Panc1 (cell line): ENCODE data around the gene GFRA3. TPM values are rescaled to one million over a fixed set of nuclear protein-coding genes. Genes with fewer than 3 reads are reported as not detected.

Source experiments
- ATAC-seq: fragments of 200-7000 bp; cut with Tn5 transposase; 2 replicates; pipeline ENCODE4 v1.9.1; 2020; ENCODE audit warnings: mild to moderate bottlenecking, moderate library complexity
- BruUV-seq: library from RNA; stranded (reverse); fragments of 400-500 nt; replicated peaks from 2 replicates; lab custom pipeline; 2021; lab: Mats Ljungman, UMichigan
- CTCF ChIA-PET: fragments of 300-600 bp; sonication (Branson Sonifier 250); formaldehyde crosslinking; loops from one replicate; lab custom pipeline; 2022; ENCODE audit warnings: antibody characterized with exemption; lab: Charles Lee
- POLR2A ChIA-PET: fragments of 300-600 bp; sonication (Branson Sonifier 250); formaldehyde crosslinking; loops from one replicate; lab custom pipeline; 2022; ENCODE audit warnings: antibody characterized with exemption; lab: Charles Lee
- DNase-seq: peaks from one replicate; pipeline ENCODE4 v3.0.0-alpha.2; 2010; ENCODE audit warnings: low read depth, low spot score
- H3K27ac ChIP-seq: 2 replicates; pipeline ENCODE4 v1.5.1; 2011; ENCODE audit warnings: mild to moderate bottlenecking, low read length, inconsistent platforms
- H3K27me3 ChIP-seq: fragments of 200-500 bp; sonication (Bioruptor generic); 2 replicates; pipeline ENCODE4 v1.6.0; 2014; ENCODE audit warnings: low read length, inconsistent platforms; ENCODE audit not compliant: control insufficient read depth, insufficient read depth
- H3K36me3 ChIP-seq: fragments of 200-500 bp; sonication (Bioruptor generic); 2 replicates; pipeline ENCODE4 v1.5.1; 2014; ENCODE audit warnings: inconsistent platforms, mild to moderate bottlenecking, low read length, moderate library complexity; ENCODE audit not compliant: control insufficient read depth, insufficient read depth
- H3K4me1 ChIP-seq: 2 replicates; pipeline ENCODE4 v1.5.1; 2011; ENCODE audit warnings: inconsistent platforms, mild to moderate bottlenecking, low read length, moderate library complexity; ENCODE audit not compliant: control insufficient read depth, insufficient read depth
- H3K4me3 ChIP-seq, 2 experiments: 2 replicates each; pipeline ENCODE4 v1.5.1; 2011 to 2012; ENCODE audit warnings: low read depth in 2 of 2, low read length in 2 of 2, mild to moderate bottlenecking in 2 of 2, inconsistent platforms in 1 of 2, moderate library complexity in 1 of 2
- H3K9me3 ChIP-seq: fragments of 200-500 bp; sonication (Bioruptor generic); 2 replicates; pipeline ENCODE4 v1.5.1; 2014; ENCODE audit warnings: low read depth, mild to moderate bottlenecking, inconsistent platforms, low read length, moderate library complexity; ENCODE audit not compliant: control insufficient read depth, insufficient read depth
- CTCF ChIP-seq: fragments of 450-650 bp; IDR thresholded peaks from 2 replicates; pipeline ENCODE4 v1.5.1; 2017; ENCODE audit warnings: mild to moderate bottlenecking
- POLR2AphosphoS5 ChIP-seq: IDR thresholded peaks from 2 replicates; pipeline ENCODE4 v1.6.1; 2012; ENCODE audit warnings: mild to moderate bottlenecking, low read depth, low read length, moderate library complexity
- REST ChIP-seq, 2 experiments: IDR thresholded peaks; 2 replicates each; pipeline ENCODE4 v1.6.1; 2011 to 2012; ENCODE audit warnings: low read depth in 2 of 2, control low read depth in 1 of 2, low read length in 1 of 2, mild to moderate bottlenecking in 1 of 2, moderate library complexity in 1 of 2; ENCODE audit not compliant: insufficient read depth in 1 of 2
- SIN3A ChIP-seq: IDR thresholded peaks from 2 replicates; pipeline ENCODE4 v1.6.1; 2012; ENCODE audit warnings: low read depth, mild to moderate bottlenecking, low read length, moderate library complexity, borderline replicate concordance; ENCODE audit not compliant: insufficient read depth
- TCF7L2 ChIP-seq: IDR thresholded peaks from 2 replicates; pipeline ENCODE4 v1.6.1; 2011; ENCODE audit warnings: mild to moderate bottlenecking, low read depth, low read length, inconsistent platforms
- in situ Hi-C: cut with HindIII; loops from 2 replicates; pipeline ENCODE4 v1.10.0; 2016; ENCODE audit warnings: low sequenced_read_pairs, low pct_unique_long_range_greater_than_20kb
- intact Hi-C: fragments of 100-400 bp; cut with micrococcal nuclease; formaldehyde crosslinking; loops from one replicate; pipeline ENCODE4 v1.10.0; 2022; ENCODE audit not compliant: unreplicated experiment
- total RNA-seq: library from RNA; stranded (reverse); gene quantifications from one replicate; pipeline ENCODE4 v1.2.1, GENCODE V29; 2021; ENCODE audit not compliant: unreplicated experiment

The GFRA3 gene
- total RNA-seq, 1 experiment from 2014 or later, result 1.5 TPM

GRCh38 chr5:138258704-138259292 lies 15.6 kb downstream of the GFRA3 start:
- intact Hi-C loops, result no loop called here
- Histone ChIP-seq H3K4me1 (no peaks in the 10 kb centered on the region), H3K9me3 (no peaks in the 10 kb centered on the region), H3K36me3 (no peaks in the 10 kb centered on the region), H3K27ac (no peak overlapping the region), H3K27me3 (no peaks in the 10 kb centered on the region; the same call in 1 of the 2 replicates), H3K4me3 (no peak overlapping the region)
- BruUV-seq, result no TSS peak
- CTCF ChIA-PET, result interaction anchor here (0.6 kb wide), 1 partner anchor 10 kb away, joined by 4 read pairs; no protein-coding TSS in a partner anchor
- POLR2A ChIA-PET, result no interaction called here
- no peak for TF ChIP-seq SIN3A
- no peak for TF ChIP-seq CTCF
- no peak for TF ChIP-seq TCF7L2
- no peak for TF ChIP-seq REST (IDR thresholded peaks at IDR 0.05; ENCODE audit: insufficient read depth in 1 of 2, low read depth in 2 of 2, low read length in 1 of 2)
- no peak for TF ChIP-seq POLR2AphosphoS5
- DNase-seq, result no peak
- in situ Hi-C loops, result no loop called here
- no peak for ATAC-seq

- CTCF ChIA-PET, result no interaction called here
- DNase-seq (no peak), ATAC-seq (no peak)
- in situ Hi-C loops (no loop called here), intact Hi-C loops (no loop called here)
- H3K4me1 ChIP-seq, result no peaks in the 10 kb centered on the region
- no peak overlapping the region for H3K27ac ChIP-seq
- no peaks in the 10 kb centered on the region for H3K9me3 ChIP-seq
- H3K36me3 ChIP-seq, result no peaks in the 10 kb centered on the region
- H3K4me3 ChIP-seq, result no peak overlapping the region
- BruUV-seq, result no TSS peak
- POLR2A ChIA-PET, result no interaction called here
- H3K27me3 ChIP-seq, result no peaks in the 10 kb centered on the region; the same call in 1 of the 2 replicates
- TF ChIP-seq POLR2AphosphoS5 (no peak), SIN3A (no peak), REST (IDR thresholded peaks at IDR 0.05; ENCODE audit: insufficient read depth in 1 of 2, low read depth in 2 of 2, low read length in 1 of 2) (no peak), CTCF (no peak), TCF7L2 (no peak)
Observed at GRCh38 chr5:138257583-138257982, 16.8 kb downstream of the GFRA3 start.
